Skin epidermis (tissue), 12 donors: ENCODE data around the gene NUP85.
A peak's percentile ranks its signal among the peaks of the same experiment; 100 is the strongest.
"Not testable (repeated sequence)": the region's sequence is repeated elsewhere in the genome, so short reads cannot be mapped to it uniquely, and the experiment has no call there.

ENCODE experiments used
- H3K27ac ChIP-seq, 21 experiments: fragments of 200-600 bp; sonication (generic) in 11 of 21; one replicate each; pipeline ENCODE4 v1.5.0; 2020; ENCODE audit warnings: mild to moderate bottlenecking in 3 of 21, inconsistent platforms in 2 of 21, moderate library complexity in 2 of 21
- H3K4me3 ChIP-seq, 7 experiments: fragments of 200-600 bp; sonication (generic) in 2 of 7; one replicate each; pipeline ENCODE4 v1.5.0; 2020; ENCODE audit warnings: inconsistent platforms in 2 of 7, mild to moderate bottlenecking in 2 of 7, moderate library complexity in 1 of 7

Gene NUP85

GRCh38 chr17:75205037-75205792 is at the start of gene NUP85:
NUP85 (plus strand) TSS chr17:75205679; CDS start chr17:75205762, 83 bp downstream.
- Histone ChIP-seq H3K27ac (peak within 1 kb of the TSS; percentile 76 to 99 (median 97)), H3K4me3 (peak within 1 kb of the TSS; percentile 63 to 94 (median 68))

GRCh38 chr17:75158480-75158879 is 47.0 kb upstream of the NUP85 start:
- not testable (repeated sequence) for H3K27ac ChIP-seq, H3K4me3 ChIP-seq

- Histone ChIP-seq H3K4me3 (no peak overlapping the region), H3K27ac (peak overlapping the region in 1 of 21 experiments; percentile 34)
These were observed 46.1 kb upstream of the NUP85 start for GRCh38 chr17:75159196-75160031.

- no peak overlapping the region for H3K4me3 ChIP-seq
- peak overlapping the region in 1 of 21 experiments; percentile 10 for H3K27ac ChIP-seq
These were observed 45.3 kb upstream of the NUP85 start for GRCh38 chr17:75160211-75160610.

GRCh38 chr17:75163074-75163473 is 42.4 kb upstream of the NUP85 start:
- H3K27ac ChIP-seq, result no peak overlapping the region
- no peak overlapping the region for H3K4me3 ChIP-seq

GRCh38 chr17:75164606-75165005 is 40.9 kb upstream of the NUP85 start:
- H3K27ac ChIP-seq, H3K4me3 ChIP-seq: not testable (repeated sequence)

- Histone ChIP-seq H3K27ac (no peak overlapping the region), H3K4me3 (no peak overlapping the region)
These were observed 36.5 kb upstream of the NUP85 start for GRCh38 chr17:75168998-75169397.

GRCh38 chr17:75173526-75173925 is 32.0 kb upstream of the NUP85 start:
- no peak overlapping the region for H3K27ac ChIP-seq
- no peak overlapping the region for H3K4me3 ChIP-seq

- no peak overlapping the region for H3K27ac ChIP-seq
These were observed 30.5 kb upstream of the NUP85 start for GRCh38 chr17:75174996-75175395.

GRCh38 chr17:75176625-75177024 is 28.9 kb upstream of the NUP85 start:
- no peak overlapping the region for H3K4me3 ChIP-seq
- no peak overlapping the region for H3K27ac ChIP-seq

More at GRCh38 chr17:75174996-75175395, 30.5 kb upstream of the NUP85 start:
- no peak overlapping the region for H3K4me3 ChIP-seq

GRCh38 chr17:75178453-75178852 is 27.0 kb upstream of the NUP85 start:
- no peak overlapping the region for H3K27ac ChIP-seq

GRCh38 chr17:75181110-75181509 is 24.4 kb upstream of the NUP85 start:
- Histone ChIP-seq H3K4me3 (peak overlapping the region; percentile 54 to 100 (median 84)), H3K27ac (peak overlapping the region in 11 of 21 experiments; percentile 95 to 100 (median 99))

More at GRCh38 chr17:75178453-75178852, 27.0 kb upstream of the NUP85 start:
- H3K4me3 ChIP-seq, result no peak overlapping the region

- Histone ChIP-seq H3K27ac (peak overlapping the region; percentile 95 to 100 (median 100)), H3K4me3 (peak overlapping the region; percentile 54 to 100 (median 84))
These were observed 23.7 kb upstream of the NUP85 start for GRCh38 chr17:75181608-75182318.

GRCh38 chr17:75182319-75182568 is 23.2 kb upstream of the NUP85 start:
- Histone ChIP-seq H3K4me3 (peak overlapping the region; percentile 54 to 100 (median 84)), H3K27ac (peak overlapping the region; percentile 95 to 100 (median 100))

GRCh38 chr17:75182569-75183436 is 22.7 kb upstream of the NUP85 start, which contains the start of gene SUMO2:
SUMO2 (minus strand) TSS chr17:75182959; CDS start chr17:75182834, 125 bp downstream.
- Histone ChIP-seq H3K27ac (peak within 1 kb of the TSS; percentile 95 to 100 (median 100)), H3K4me3 (peak within 1 kb of the TSS; percentile 54 to 100 (median 84))

GRCh38 chr17:75183999-75184884 is 21.2 kb upstream of the NUP85 start:
- Histone ChIP-seq H3K27ac (peak overlapping the region in 2 of 21 experiments; percentile 100), H3K4me3 (no peak overlapping the region)

- H3K27ac ChIP-seq, result no peak overlapping the region
- no peak overlapping the region for H3K4me3 ChIP-seq
These were observed 16.9 kb upstream of the NUP85 start for GRCh38 chr17:75188614-75189013.

- Histone ChIP-seq H3K4me3 (no peak overlapping the region), H3K27ac (no peak overlapping the region)
These were observed 13.9 kb upstream of the NUP85 start for GRCh38 chr17:75191584-75191983.
